Mucosa of descending colon (tissue), 3 donors: ENCODE results near the gene PTGS2. TPM values are rescaled to one million over a fixed set of nuclear protein-coding genes. Genes with fewer than 3 reads are reported as not detected.

Source experiments
- ATAC-seq: fragments of 200-7000 bp; cut with Tn5 transposase; one replicate; pipeline ENCODE4 v1.9.1; 2020; ENCODE audit warnings: mild to moderate bottlenecking, moderate library complexity
- DNase-seq, 3 donors: peaks; one replicate each; pipeline ENCODE4 v3.0.0-alpha.2; 2020
- H3K36me3 ChIP-seq: fragments of 200-600 bp; one replicate; pipeline ENCODE4 v1.8.0; 2021; ENCODE audit warnings: low read depth, mild to moderate bottlenecking
- H3K4me1 ChIP-seq: fragments of 200-600 bp; one replicate; pipeline ENCODE4 v1.8.0; 2021; ENCODE audit warnings: low read depth, mild to moderate bottlenecking
- H3K4me3 ChIP-seq: fragments of 200-600 bp; one replicate; pipeline ENCODE4 v1.8.0; 2021; ENCODE audit warnings: mild to moderate bottlenecking
- H3K9me3 ChIP-seq: fragments of 200-600 bp; one replicate; pipeline ENCODE4 v1.8.0; 2021; ENCODE audit warnings: mild to moderate bottlenecking
- intact Hi-C, 2 donors: fragments of 100-400 bp; cut with DNase I in 1 of 2; cut with micrococcal nuclease in 1 of 2; formaldehyde crosslinking; loops; one replicate each; pipeline versions ENCODE4 v1.11.0 to v1.11.1; 2022; cut with DNase I, micrococcal nuclease
- total RNA-seq, 3 donors: library from RNA; stranded (reverse); fragmentation: NEBNext Ultra II Directional in 2 of 3; extraction: Animal tissue kit (Norgen Biotek cat#: 25700) in 2 of 3; gene quantifications; one replicate each; pipeline versions ENCODE4 v1.2.1 to v1.2.4, GENCODE V29; 2021 to 2023
- TF ChIP-seq, protein P1 (sequence below): fragments of 200-600 bp; IDR thresholded peaks from one replicate; pipeline ENCODE4 v1.8.0; 2022; ENCODE audit warnings: antibody characterized with exemption, mild to moderate bottlenecking
- donor health status: DM: no; HTN: no; CAD: no; lungs with moderate emphysema.
- donor health status: DM: no; HTN: no; CAD: no.
- donor health status: DM: no; HTN: yes; CAD: no.

Gene PTGS2
- total RNA-seq, 3 donors from 2014 or later, result 0.75 to 36.6 (median 8.4) TPM

DNA sequence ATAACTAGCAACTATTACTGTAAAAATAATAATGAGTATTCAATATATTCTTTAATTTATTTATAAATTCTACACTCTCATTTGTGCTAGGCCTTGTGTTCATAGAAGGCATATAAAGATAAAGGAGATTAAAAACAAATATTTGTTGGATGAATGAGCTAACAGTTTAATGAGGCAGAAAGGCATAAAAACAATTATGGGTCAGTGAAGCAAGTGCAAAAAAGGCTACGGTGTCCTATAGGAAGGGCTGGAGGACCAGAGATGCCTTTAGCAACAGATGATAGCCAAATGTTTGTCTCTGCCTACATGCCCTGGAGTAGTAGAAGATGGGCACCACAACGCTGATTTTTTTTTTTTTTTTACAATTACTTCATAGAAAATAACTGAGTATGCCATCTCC lies 45.7 kb downstream of the PTGS2 start:
- Histone ChIP-seq H3K4me1 (no peaks in the 10 kb centered on the region), H3K36me3 (no peaks in the 10 kb centered on the region), H3K4me3 (no peak overlapping the region), H3K9me3 (no peaks in the 10 kb centered on the region)
- TF ChIP-seq, protein P1, sequence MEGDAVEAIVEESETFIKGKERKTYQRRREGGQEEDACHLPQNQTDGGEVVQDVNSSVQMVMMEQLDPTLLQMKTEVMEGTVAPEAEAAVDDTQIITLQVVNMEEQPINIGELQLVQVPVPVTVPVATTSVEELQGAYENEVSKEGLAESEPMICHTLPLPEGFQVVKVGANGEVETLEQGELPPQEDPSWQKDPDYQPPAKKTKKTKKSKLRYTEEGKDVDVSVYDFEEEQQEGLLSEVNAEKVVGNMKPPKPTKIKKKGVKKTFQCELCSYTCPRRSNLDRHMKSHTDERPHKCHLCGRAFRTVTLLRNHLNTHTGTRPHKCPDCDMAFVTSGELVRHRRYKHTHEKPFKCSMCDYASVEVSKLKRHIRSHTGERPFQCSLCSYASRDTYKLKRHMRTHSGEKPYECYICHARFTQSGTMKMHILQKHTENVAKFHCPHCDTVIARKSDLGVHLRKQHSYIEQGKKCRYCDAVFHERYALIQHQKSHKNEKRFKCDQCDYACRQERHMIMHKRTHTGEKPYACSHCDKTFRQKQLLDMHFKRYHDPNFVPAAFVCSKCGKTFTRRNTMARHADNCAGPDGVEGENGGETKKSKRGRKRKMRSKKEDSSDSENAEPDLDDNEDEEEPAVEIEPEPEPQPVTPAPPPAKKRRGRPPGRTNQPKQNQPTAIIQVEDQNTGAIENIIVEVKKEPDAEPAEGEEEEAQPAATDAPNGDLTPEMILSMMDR, result no peak
- intact Hi-C loops, result no loop called here
- ATAC-seq (no peak), DNase-seq (no peak)

GRCh38 chr1:186633116-186633515 lies 47.1 kb downstream of the PTGS2 start:
- DNase-seq, result no peak
- Histone ChIP-seq H3K4me1 (no peaks in the 10 kb centered on the region), H3K36me3 (no peaks in the 10 kb centered on the region), H3K9me3 (no peaks in the 10 kb centered on the region), H3K4me3 (no peak overlapping the region)
- intact Hi-C loops, result no loop called here
- no peak for ATAC-seq
- TF ChIP-seq, protein P1, result no peak

GRCh38 chr1:186629341-186629740 lies 50.9 kb downstream of the PTGS2 start:
- TF ChIP-seq, protein P1, result no peak
- Histone ChIP-seq H3K4me1 (no peaks in the 10 kb centered on the region), H3K36me3 (no peaks in the 10 kb centered on the region), H3K4me3 (no peak overlapping the region), H3K9me3 (no peaks in the 10 kb centered on the region)
- DNase-seq (no peak), ATAC-seq (no peak)
- intact Hi-C loops, result no loop called here

GRCh38 chr1:186628910-186629309 lies 51.3 kb downstream of the PTGS2 start:
- Histone ChIP-seq H3K9me3 (no peaks in the 10 kb centered on the region), H3K4me1 (no peaks in the 10 kb centered on the region), H3K4me3 (no peak overlapping the region), H3K36me3 (no peaks in the 10 kb centered on the region)
- ATAC-seq, result no peak
- intact Hi-C loops, result no loop called here
- TF ChIP-seq, protein P1, result no peak
- no peak for DNase-seq

- Histone ChIP-seq H3K9me3 (no peaks in the 10 kb centered on the region), H3K36me3 (no peaks in the 10 kb centered on the region), H3K4me3 (no peak overlapping the region), H3K4me1 (no peaks in the 10 kb centered on the region)
- ATAC-seq (no peak), DNase-seq (no peak)
- intact Hi-C loops, result no loop called here
- TF ChIP-seq, protein P1, result no peak
Observed at GRCh38 chr1:186627019-186627418, 53.2 kb downstream of the PTGS2 start.

- TF ChIP-seq, protein P1, result no peak
- intact Hi-C loops, result no loop called here
- DNase-seq (no peak), ATAC-seq (no peak)
- no peak overlapping the region for H3K4me3 ChIP-seq
- no peaks in the 10 kb centered on the region for H3K4me1 ChIP-seq
- no peaks in the 10 kb centered on the region for H3K36me3 ChIP-seq
- no peaks in the 10 kb centered on the region for H3K9me3 ChIP-seq
Observed at GRCh38 chr1:186626356-186626932, 53.8 kb downstream of the PTGS2 start.
